Stimulated activated effector memory CD8-positive, alpha-beta T cell treated with anti-CD3 and anti-CD28 coated beads, Interleukin-12 subunit alpha, Interleukin-12 subunit beta, amount 100 ng/mL, for 72 hours (primary cell): ENCODE data around the gene OVAAL.

Experiments
- ATAC-seq: fragments of 150-1000 bp; cut with Tn5 transposase; 2 replicates; pipeline ENCODE4 v1.10.0; 2021
- DNase-seq, 2 donors: peaks; one replicate each; pipeline ENCODE4 v3.0.0; 2021 to 2022; ENCODE audit warnings: low spot score in 2 of 2
- H3K27ac Mint-ChIP-seq: one replicate; pipeline ENCODE4 v1.8.0; 2022; ENCODE audit warnings: mild to moderate bottlenecking, mixed read lengths
- H3K36me3 Mint-ChIP-seq: one replicate; pipeline ENCODE4 v1.8.0; 2022; ENCODE audit warnings: mild to moderate bottlenecking, mixed read lengths
- H3K4me1 Mint-ChIP-seq: one replicate; pipeline ENCODE4 v1.8.0; 2022; ENCODE audit warnings: mixed read lengths
- H3K4me3 Mint-ChIP-seq: one replicate; pipeline ENCODE4 v1.8.0; 2022; ENCODE audit warnings: mild to moderate bottlenecking, mixed read lengths
- H3K9me3 Mint-ChIP-seq: one replicate; pipeline ENCODE4 v1.8.0; 2022; ENCODE audit warnings: mixed read lengths

OVAAL gene

DNA sequence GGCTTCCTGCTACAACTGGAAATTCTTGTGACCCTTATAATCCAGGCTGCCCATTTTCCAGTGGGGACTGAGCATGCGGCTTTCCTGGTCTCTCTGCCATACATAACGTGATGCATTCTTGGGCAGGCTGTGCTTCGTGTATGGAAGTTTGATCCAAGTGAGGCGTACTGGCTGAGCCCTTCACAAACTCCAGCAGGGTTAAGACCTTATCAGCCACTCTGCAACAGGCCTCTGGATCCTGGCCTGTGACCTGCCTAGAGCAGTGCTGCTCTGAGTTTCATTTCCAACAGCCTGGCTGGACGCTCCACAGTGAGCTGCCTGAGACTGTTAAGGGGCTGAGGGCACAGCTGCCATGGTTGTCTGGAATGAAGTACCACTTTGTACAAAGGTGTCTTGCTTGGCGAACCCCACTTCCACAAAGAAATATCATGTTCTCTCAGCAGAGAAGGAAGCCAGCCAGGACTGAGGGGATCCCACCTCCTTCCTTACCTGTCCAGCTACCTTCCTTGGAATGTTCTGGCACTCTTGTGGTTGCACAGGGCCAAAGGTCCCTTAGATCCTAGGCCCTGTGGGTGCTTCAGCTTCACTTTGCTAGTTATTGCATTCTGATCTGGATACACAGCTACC lies 44.6 kb downstream of the OVAAL start:
- H3K4me1 Mint-ChIP-seq = no peaks in the 10 kb centered on the region
- H3K4me3 Mint-ChIP-seq = no peak overlapping the region
- no peak overlapping the region for H3K27ac Mint-ChIP-seq
- ATAC-seq (no peak), DNase-seq (no peak)
- H3K36me3 Mint-ChIP-seq = no peaks in the 10 kb centered on the region
- no peaks in the 10 kb centered on the region for H3K9me3 Mint-ChIP-seq

DNA sequence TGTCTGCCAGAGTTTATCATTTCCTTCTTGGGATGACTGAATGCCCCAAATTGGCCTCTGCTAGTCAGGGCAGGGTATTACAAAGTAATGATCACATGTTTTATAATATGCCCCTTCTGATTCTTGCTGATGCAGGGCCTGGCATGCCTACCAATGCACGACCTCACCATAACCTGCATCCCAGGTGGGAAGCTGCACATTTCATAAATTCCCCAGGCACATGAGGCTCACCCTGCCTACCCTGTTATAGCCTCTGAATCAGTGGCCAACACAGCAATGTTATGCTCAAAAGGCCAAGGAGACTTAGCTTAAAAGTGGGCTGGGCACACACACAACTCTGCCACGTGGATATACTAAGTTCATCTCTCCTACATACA lies 45.1 kb downstream of the OVAAL start:
- Mint-ChIP-seq H3K4me1 (no peaks in the 10 kb centered on the region), H3K27ac (no peak overlapping the region), H3K4me3 (no peak overlapping the region), H3K36me3 (no peaks in the 10 kb centered on the region), H3K9me3 (no peaks in the 10 kb centered on the region)
- no peak for ATAC-seq
- DNase-seq = no peak

GRCh38 chr1:180606155-180606554 lies 47.4 kb downstream of the OVAAL start:
- Mint-ChIP-seq H3K4me3 (no peak overlapping the region), H3K4me1 (peaks cover 2% of the 10 kb centered on the region), H3K9me3 (no peaks in the 10 kb centered on the region), H3K36me3 (no peaks in the 10 kb centered on the region), H3K27ac (no peak overlapping the region)
- no peak for ATAC-seq
- no peak for DNase-seq

- H3K4me3 Mint-ChIP-seq = no peak overlapping the region
- peaks cover 5% of the 10 kb centered on the region for H3K4me1 Mint-ChIP-seq
- H3K36me3 Mint-ChIP-seq = no peaks in the 10 kb centered on the region
- DNase-seq (no peak), ATAC-seq (no peak)
- no peak overlapping the region for H3K27ac Mint-ChIP-seq
- no peaks in the 10 kb centered on the region for H3K9me3 Mint-ChIP-seq
These were observed 51.1 kb downstream of the OVAAL start for GRCh38 chr1:180609643-180610555.

DNA sequence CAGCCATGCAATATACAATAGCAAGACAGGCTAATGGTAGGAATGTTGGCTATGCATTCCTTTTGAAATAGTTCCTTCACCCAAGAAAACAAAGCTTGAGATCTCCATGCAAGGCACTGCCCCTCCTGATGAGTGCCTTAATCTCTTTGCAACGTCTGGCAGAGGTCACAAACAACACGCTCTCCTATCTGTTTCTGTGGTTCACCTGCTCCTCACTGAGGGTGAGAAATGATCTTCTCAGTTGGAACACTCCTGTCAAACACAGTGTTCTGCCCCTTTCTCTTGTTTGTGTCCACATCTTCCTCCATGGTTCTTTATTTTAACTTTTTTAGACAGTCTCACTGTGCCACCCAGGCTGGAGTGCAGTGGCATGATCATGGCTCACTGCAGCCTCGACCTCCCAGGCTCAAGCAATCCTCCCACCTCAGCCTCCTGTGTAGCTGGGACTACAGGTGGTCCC lies 51.8 kb downstream of the OVAAL start:
- no peak overlapping the region for H3K4me3 Mint-ChIP-seq
- no peaks in the 10 kb centered on the region for H3K9me3 Mint-ChIP-seq
- H3K27ac Mint-ChIP-seq = no peak overlapping the region
- H3K36me3 Mint-ChIP-seq = no peaks in the 10 kb centered on the region
- DNase-seq (no peak), ATAC-seq (no peak)
- H3K4me1 Mint-ChIP-seq = peaks cover 5% of the 10 kb centered on the region

DNA sequence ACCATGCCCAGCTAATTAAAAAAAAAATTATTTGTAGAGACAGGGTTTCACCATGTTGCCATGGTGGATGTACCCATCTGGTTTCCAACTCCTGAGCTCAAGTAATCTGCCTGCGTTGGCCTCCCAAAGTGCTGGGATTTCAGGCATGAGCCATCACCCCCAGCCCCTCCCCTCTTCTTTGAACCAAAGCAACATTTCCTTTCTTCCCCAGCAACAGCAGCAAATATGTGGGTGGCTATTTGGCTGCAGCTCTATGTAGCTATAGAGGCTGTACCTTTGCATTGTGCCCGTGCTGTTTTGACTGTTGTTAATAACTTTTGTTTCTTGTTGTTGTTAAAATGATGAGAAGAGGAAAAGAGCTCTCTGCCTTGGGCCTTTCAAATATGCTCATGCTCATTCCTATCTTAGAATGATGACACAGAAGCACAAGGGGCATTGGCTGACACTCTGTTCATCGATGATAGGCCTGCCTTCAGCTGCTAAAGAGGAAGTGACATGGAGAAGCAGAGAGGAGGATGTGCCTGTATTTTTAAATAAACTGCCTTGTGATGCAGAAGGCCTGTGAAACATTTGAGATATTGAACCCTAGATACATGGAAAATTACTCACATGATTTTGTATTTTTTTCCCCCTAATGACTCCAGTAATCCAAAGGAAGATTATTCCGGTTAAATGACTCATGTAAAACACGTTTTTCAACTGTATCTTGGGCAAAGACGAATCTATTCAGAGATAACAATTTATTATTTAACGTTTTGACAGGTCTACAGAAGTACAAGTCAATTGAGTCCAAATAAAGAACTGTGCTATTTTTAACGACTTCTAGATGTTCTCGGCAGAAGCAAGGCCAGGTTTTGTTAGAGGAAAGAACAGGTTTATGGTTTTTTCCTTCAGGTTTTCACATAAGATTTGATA lies 52.5 kb downstream of the OVAAL start:
- Mint-ChIP-seq H3K4me1 (peaks cover 5% of the 10 kb centered on the region), H3K9me3 (no peaks in the 10 kb centered on the region), H3K36me3 (no peaks in the 10 kb centered on the region), H3K4me3 (no peak overlapping the region), H3K27ac (peak overlapping the region; percentile 43)
- DNase-seq (no peak), ATAC-seq (no peak)

GRCh38 chr1:180612632-180613031 lies 53.9 kb downstream of the OVAAL start:
- Mint-ChIP-seq H3K36me3 (no peaks in the 10 kb centered on the region), H3K27ac (no peak overlapping the region), H3K9me3 (no peaks in the 10 kb centered on the region), H3K4me3 (no peak overlapping the region), H3K4me1 (peaks cover 5% of the 10 kb centered on the region)
- ATAC-seq = no peak
- no peak for DNase-seq

DNA sequence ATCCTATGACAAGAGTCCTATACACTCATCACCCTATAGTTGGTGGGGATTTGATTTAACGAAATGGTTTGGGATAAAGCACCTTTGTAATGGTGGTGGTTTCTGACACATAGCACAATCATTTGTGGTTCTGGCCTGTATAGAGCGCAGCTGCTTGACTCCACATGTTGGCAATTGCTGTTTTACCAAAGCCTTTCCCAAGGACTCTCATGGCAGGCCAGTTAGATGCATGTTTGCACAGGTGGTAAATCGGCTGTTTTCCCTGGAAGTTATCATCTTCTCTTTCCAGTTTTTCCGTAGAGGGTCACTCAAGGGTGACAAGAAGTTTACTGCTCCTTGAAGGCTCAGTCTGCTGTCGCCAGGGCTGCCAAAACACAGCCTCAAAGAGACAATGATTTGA lies 56.0 kb downstream of the OVAAL start:
- Mint-ChIP-seq H3K4me3 (no peak overlapping the region), H3K9me3 (no peaks in the 10 kb centered on the region), H3K36me3 (no peaks in the 10 kb centered on the region), H3K4me1 (peaks cover 5% of the 10 kb centered on the region), H3K27ac (no peak overlapping the region)
- DNase-seq = no peak
- no peak for ATAC-seq

GRCh38 chr1:180615493-180616290 lies 56.9 kb downstream of the OVAAL start:
- DNase-seq (no peak), ATAC-seq (no peak)
- Mint-ChIP-seq H3K4me3 (no peak overlapping the region), H3K27ac (no peak overlapping the region), H3K36me3 (no peaks in the 10 kb centered on the region), H3K4me1 (peaks cover 5% of the 10 kb centered on the region), H3K9me3 (no peaks in the 10 kb centered on the region)
